Measurements from ENCODE around the gene NEB.
"Not testable (repeated sequence)": the region's sequence is repeated elsewhere in the genome, so short reads cannot be mapped to it uniquely, and the experiment has no call there.

Gene NEB

DNA sequence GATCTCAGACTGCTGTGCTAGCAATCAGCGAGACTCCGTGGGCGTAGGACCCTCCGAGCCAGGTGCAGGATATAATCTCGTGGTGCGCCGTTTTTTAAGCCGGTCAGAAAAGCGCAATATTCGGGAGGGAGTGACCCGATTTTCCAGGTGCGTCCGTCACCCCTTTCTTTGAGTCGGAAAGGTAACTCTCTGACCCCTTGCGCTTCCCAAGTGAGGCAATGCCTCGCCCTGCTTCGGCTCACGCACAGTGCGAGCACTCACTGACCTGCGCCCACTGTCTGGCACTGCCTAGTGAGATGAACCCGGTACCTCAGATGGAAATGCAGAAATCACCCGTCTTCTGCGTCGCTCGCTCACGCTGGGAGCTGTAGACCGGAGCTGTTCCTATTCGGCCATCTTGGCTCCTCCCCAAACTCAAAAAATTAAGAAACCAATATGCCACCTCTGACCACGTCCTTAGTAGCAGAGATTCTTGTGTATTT, 29.8 kb downstream of the NEB start:
- DNase-seq (ENCODE audit: low read depth): not testable (repeated sequence)

DNA sequence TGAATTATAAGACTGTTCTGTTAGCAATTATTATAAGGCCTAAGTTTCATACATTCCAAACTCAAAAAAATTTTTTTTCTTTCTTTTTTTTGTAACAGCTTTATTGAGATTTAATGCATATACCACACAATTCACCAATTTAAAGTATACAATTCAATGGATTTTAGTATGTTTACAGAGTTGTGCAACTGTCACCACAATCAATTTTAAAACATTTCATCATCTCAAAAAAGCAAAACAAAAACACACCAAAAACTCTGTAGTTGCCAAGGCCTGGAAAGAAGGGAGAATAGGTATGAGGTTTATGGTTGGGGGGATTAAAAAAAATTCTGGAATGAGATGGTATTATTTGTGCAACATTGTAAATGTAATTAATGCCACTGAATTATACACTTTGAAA, 36.1 kb downstream of the NEB start:
- not testable (repeated sequence) for DNase-seq (ENCODE audit: low read depth)

DNA sequence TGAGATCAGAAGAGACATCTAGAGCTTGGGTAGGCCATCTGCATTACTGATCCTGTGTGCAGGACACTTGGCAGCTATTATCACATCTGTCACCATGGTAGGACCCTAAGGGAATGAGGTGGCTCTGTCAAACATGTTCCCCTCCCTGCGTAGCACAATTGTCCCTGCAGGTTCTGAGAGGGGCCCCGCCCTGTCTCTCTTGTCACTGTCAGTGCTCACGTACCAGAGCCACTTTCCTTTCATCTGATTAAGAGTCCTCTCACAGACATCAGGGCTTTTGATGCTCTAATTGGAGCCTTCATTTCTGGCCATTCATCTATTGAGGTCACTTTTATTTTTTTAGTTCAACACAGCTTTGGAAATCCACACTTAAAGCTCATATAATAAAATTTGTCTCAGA, 38.5 kb downstream of the NEB start:
- DNase-seq (ENCODE audit: low read depth): no peak

DNA sequence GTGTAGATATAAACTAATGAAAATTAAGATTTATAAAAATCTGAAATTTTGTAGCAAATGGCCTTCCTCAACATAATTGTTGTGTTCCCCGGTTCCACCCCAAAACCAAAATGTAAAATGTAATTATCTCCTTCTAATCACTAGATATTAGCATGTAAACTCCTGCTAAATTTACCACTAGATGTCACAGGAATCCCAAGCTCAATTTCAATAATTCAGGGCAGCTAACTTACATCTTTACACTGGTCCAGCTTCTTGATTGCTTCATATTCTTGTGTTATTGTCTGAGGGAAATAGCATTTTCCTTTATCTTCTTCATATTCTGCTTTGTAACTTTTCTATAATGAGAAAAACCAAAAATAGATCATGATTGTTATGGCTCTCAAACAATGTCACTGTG, 42.6 kb downstream of the NEB start:
- DNase-seq (ENCODE audit: low read depth): no peak

DNA sequence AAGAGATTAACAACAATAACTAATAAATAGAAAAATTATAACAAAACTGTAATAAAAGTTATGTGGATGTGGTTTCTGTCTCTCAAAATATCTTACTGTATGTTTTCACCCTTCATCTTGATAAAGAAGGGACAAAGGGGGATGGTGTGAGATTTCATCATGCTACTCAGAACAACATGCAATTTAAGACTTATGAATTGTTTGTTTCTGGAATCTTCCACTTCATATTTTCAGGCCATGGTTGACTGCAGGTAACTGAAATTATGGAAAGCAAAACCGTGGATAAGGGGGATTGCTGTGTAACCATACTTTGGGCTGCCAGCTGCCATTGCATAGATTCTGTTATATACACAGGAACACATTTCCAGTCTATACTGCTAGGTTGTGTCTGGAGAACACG, 45.6 kb downstream of the NEB start:
- no peak for DNase-seq (ENCODE audit: low read depth)

DNA sequence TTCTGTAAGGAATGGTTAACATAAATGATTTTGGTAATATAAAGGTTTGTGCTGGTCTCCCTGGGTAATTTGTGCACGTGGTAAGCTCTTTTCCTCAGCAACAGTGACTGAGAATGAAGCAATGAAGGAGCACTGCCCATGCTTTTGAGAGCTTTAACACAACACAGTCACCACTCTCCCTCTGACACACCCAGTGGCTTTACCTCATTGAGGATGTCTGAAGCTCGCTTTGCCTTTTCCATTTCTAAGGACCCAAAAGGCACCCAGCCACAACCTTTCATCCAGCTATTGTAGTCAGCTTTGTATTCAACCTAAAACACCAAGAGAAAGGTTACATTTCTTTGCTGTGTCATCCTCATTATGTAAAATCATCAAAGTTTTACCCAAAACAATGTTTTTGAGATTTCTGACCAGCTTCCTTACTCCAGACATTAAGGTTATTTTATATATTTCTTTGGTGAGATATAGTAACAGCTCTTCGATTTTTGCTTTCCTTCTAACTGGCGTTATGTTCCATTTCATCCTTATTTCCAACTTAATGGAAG, 51.7 kb downstream of the NEB start:
- DNase-seq (ENCODE audit: low read depth): no peak

DNA sequence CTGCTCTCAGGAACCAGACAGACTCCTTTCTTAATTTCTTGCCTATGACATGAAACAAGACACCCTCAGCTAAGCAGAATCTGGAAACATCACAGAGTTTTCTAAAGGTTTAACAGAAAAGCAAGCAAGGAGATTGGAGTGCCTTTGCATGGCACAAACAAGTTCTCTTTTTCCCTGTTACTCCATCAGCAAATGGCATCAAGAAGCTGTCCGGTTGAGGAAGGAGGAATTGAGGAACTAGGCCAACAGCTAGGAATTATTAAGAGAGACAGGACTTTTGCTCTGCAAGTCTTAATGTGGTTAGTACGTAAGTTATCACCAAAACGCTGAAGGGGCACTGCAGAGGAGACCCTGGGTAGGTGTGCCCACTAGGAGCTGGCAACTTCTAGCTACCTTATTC, 53.2 kb downstream of the NEB start:
- no peak for DNase-seq (ENCODE audit: low read depth)

DNA sequence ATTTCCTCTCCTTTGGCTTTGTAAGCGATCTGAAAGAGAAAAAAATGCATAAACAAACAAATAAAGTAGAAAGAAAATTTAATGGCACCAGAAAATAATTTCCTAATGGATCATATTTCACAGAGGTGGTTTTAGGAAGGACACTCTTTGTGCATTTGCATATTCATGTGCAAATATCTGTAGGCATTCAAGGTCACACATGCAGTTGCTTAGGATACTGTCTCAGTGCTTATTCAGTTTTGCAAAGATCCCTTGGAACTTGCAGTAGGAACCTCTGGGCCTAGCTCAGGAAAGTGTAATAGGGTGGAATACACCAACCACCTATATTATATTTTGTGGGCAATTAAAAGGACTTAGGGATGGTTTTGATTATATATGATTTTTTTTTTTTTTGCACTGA, 54.3 kb downstream of the NEB start:
- DNase-seq (ENCODE audit: low read depth): no peak

DNA sequence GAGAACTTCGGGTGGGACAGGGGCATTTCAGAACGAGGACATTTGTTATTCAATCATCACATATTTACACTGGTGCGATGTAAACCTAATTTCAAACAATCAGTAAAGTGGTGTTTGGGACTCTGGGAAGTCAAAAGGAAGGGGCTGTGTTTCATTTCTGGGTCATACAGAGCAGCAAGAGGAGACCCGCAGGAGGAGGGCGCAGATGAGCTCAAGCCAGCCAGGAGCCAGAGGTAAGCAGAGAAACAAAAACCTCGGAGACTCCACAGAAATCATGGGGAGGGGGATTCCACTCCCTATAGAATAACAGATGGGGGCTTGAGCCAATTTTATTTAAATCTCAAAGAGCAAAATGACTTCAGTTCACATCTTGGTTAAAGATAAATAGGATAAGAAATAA, 55.4 kb downstream of the NEB start:
- DNase-seq (ENCODE audit: low read depth): no peak

DNA sequence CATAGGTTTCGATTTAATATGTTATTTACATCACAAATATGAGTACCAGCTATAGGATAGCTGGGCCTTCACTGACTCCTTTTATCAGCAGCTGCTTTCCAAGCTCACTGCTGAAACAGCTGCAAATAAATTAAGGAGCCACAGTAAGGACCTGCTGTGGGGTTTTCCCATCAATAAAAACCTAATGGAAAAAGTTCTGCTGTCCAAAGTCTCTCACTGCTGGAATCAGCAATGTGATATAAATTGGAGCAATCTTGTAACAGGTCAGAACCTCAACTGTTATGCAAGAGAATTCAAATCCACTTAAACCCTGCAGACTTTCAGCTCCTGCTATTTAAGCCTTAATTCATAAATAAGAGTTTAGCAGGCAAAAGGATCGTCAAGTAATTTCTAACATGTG, 61.3 kb downstream of the NEB start:
- no peak for DNase-seq (ENCODE audit: low read depth)

DNA sequence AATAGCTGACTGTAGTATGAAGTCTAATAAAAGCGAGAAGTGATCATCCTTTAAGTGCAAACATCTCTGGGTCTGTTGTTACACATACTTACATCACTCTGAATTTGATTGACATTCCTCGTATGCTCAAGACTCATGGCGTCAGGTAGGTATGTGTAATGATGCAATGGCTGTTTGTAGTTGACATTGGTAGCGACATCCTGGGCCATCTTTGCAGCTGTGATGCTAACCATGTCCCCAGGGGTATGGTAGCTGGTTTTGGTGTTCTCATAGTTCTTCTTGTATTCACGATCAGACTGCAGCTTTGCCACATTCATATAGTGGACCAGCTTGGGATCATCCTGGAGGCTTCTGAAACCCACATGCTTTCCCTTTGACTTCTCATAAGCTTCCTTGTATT, 62.0 kb downstream of the NEB start:
- no peak for DNase-seq (ENCODE audit: low read depth)

DNA sequence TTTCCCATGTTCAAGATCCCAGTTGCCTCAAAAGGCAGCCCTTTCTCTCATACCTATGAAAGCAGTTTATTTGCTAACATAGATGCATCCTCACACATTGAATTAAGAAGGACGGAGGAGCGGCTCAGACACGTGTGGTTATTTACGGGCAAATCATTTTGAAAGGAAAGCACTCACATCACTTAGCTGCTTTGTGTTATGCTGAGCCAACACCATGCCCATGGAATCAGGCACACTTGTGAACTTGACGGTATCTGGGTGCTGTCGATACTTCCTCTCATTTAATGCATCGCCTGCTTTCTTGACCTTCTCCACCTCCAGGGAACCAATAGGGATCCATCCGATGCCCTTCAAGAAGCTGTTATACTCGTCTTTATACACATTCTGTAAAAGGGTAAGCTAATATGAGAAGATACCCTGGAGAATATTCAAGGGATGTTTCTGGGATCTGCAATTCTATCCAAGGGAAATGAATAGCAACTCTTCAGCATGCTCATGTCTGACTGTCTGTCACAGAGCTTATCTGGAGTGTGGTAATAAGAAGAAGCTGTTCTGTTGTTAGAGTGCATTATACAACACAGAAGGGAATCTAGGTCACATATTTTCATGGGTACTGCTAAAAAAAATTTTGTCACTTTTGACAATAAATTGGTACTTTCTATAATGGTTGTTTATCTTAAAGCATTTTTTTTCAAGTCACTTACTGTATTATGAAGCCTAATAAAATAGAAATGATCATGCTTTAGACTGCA, 63.3 kb downstream of the NEB start:
- no peak for DNase-seq (ENCODE audit: low read depth)

DNA sequence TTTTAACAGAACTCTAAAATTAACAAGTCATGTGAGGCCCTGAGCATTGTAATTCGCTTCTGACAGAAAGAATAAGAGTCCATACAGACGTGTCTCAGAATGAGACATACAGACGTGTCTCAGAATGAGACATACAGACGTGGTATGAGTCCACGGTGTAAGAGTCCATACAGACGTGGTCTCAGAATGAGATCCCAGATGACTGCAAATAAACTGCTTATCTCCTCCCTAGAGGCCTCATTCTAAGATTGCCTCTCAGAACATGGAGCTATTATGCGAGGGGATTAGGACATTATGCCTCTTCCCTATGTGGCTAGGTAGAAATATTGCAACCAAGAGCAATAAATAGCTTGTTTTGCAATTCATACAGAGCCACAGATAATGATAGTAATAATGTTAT, 63.9 kb downstream of the NEB start:
- no peak for DNase-seq (ENCODE audit: low read depth)

DNA sequence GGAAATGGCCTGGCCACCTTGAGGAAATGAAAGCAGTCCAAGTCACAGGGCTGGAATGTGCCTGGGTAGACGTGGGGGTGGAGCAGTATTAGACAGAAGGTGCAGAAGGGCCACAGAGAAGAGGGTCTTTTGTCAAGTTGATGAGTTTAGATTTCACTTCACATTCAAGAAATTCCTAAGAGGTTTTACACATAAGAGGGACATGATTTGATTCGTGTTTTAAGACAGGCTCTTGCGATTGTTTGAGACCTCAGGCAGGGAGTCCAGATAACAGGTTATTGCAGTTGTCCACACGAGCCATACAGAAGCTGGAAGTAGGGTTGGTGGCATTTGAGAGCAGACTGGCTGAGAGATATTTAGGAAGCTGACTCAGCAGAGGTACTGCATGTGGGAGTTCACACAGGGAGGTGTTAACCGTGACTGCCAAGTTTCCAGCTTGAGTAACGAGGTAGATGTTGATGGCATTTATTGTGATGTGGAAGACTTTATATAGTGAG, 64.6 kb downstream of the NEB start:
- peak; percentile 4 for DNase-seq (ENCODE audit: low read depth)

DNA sequence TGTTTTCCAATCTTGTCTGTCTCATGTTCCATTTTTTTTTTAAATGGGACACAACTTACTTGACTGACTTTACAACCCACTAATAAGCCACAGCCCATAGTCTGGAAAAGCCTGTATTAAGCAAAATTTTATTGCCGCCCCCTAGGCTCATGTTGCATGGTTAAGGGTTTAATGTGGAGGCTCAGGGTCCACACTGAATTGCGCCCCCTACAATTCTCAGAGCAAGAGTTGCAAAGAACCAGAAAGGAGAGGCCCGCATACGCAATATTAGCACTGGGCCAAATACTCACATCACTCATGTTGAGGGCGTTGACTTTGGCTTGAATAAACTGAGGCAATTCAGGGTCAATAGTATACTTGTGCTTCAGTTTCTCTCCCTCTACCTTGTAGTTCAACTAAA, 65.5 kb downstream of the NEB start:
- DNase-seq (ENCODE audit: low read depth): no peak

DNA sequence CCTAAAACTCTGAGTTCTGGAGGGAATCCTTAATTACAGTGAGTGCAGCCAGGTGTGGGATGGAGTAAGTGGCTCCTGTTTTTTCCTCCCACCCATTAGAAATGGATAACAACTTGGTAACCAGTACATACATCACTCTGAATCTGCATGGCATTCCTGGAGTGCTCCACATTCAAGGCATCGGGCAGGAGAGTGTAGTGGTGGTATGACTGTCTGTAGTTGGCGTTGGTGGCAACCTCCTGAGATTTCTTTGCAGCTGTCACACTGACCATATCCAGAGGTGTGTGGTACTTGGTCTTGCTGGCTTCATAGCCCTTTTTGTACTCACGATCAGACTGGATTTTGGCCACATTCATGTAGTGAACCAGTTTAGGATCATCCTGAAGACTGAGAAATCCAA, 68.3 kb downstream of the NEB start:
- no peak for DNase-seq (ENCODE audit: low read depth)

DNA sequence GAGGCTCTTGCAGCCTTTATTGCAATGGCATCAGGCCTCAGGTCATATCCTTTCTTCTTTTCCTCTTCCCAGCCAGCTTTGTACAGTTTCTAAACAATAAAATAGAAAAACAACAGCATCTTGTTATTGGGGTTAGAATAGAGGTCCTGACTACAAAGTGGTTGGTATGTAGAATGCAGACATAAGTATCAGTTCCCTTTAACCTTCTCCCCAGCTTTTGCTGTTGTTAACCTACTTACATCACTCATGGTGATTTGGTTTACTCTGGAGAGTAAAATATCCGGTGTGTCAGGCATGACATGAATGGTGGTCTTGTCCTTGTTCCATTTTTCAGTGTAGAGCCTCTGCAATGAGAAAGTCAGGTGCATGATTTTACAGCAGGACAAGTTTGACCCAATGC, 69.8 kb downstream of the NEB start:
- DNase-seq (ENCODE audit: low read depth): no peak

DNA sequence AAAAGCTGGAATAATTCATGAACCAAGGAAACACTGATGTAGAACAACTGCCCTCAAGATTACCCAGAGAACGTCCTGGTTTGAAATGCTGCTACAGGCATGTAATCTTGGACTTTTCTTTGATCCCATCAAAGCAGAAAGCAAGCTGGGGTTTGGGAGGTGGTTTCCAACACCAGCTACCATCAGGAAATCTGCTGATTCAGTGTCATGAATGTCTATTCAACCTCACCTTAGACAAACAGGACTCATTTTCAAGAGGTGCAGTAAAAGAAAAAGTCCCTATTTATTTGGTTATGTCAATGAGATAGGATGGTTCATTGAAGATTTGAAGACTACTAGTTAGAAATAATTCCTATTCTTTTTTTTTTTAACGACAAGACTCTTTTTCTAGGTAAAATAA, 72.7 kb downstream of the NEB start:
- no peak for DNase-seq (ENCODE audit: low read depth)

DNA sequence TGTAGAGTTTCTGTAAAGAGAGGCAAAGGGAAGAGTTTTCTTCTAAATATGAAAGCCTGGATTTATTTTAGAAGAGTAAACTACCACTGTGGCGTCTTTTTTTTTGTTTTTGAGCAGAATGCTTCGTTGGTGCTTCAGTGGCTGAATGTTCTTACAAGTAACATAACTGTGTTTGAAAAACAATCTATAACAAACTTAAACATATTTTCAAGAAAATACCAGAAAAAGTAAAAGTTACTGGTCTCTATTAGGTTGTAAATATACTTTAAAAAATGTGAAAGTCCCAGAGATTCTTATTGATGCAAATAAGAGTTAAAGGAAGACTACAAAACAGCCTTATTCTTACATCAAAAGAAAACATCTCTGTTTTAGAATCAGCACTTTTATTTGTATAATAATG, 76.2 kb downstream of the NEB start:
- DNase-seq (ENCODE audit: low read depth): no peak

DNA sequence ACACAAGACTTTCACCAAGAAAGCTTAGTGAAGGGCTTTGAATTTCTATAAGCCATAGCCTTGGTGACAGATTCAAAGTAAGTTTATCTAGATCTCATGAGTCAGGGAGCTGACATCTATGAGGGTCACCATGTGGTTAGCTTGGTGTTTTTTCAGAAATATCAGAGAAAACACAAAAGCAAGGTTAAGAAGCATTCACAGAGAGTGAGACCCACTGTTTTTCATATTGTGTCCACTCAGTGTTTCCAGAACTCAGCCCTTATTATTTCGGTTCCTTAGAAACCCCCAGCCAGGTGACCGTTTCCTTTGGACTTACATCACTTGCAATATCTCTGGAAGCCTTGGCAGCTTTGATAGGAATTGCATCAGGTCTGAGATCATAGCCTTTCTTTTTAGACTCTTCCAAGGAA, 76.6 kb downstream of the NEB start:
- no peak for DNase-seq (ENCODE audit: low read depth)

DNA sequence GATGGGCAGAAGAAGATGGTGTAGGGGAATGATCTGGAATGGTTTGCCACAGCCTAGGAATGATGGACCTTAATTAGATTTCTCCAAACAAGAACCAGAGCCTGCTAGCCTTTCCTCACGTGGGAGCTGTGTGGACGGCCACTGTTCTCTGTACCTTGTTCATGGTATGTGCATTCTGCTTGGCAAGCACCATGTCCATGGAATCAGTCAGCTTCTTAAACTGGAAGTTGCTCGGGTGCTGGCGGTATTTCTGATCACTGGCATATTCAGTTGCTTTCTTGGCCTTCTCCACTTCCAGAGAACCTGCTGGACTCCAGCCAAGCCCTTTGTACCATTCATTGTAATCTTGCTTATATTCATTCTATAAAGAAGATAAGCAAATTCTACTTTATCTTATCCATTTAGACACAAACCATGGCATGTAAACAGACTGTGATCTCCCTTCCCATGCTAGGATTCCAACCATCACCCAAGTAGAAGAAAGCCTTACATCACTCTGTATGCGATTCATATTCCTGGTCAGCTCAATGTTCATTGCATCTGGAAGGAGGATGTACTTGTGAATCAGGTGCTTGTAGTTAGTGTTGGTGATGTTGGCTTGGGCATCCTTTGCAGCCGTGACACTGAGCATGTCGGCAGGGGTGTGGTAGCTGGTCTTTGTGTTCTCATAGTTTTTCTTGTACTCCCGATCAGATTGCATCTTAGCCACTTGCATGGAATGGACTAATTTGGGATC, 78.4 kb downstream of the NEB start:
- no peak for DNase-seq (ENCODE audit: low read depth)

DNA sequence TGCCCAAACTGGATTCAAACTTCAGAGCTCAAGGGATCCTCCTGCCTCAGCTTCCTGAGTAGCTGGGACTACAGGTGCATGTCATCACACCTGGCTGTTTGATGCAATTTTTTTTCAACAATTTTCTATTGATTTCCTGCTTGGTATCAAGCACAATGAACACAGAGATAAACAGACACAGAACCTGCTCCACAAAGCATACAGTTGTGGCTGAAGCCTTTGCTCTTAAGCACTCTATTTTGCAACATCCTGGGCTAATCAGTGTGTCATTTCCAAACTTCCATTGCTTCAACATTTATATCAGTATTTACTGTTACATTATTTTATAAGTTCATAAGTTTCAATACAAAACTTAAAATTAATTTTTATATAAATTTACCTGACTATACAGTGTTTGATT, 79.4 kb downstream of the NEB start:
- no peak for DNase-seq (ENCODE audit: low read depth)

DNA sequence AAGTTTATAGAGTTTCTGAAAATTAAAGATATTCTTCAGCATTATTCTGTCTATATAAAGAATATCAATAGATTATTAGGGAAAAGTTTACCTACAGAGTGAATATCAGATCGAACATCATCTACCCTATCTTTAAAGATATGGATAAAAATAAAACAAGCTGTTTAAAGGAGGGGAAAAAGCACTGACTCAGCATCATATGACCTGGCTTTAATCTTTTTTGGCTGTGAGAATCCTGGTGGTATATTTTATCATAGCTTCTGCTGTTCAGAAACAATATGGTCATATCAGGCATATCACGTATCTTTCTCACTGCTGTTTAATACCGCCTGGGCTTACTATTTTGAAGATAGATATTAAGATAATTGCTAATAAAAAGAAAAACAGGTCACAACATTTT, 80.2 kb downstream of the NEB start:
- DNase-seq (ENCODE audit: low read depth): no peak
